H1 (cell line): ENCODE data around the gene SBNO2. TPM values are rescaled to one million over a fixed set of nuclear protein-coding genes. Genes with fewer than 3 reads are reported as not detected.

Source experiments
- ASH2L ChIP-seq: fragments of 200-600, 300-600 bp; sonication (generic); IDR thresholded peaks from one replicate; pipeline ENCODE4 v1.7.1; 2017; ENCODE audit warnings: low read length
- E2F6 ChIP-seq: IDR thresholded peaks from 2 replicates; pipeline ENCODE4 v1.6.1; 2012; ENCODE audit warnings: inconsistent platforms
- HDAC2 ChIP-seq, 2 experiments: fragments of 300-600 bp in 1 of 2; sonication (generic) in 1 of 2; IDR thresholded peaks; 2 replicates each; pipeline ENCODE4 v1.6.1; 2011 to 2012; ENCODE audit warnings: low read depth in 2 of 2, low read length in 2 of 2, mild to moderate bottlenecking in 2 of 2, moderate library complexity in 2 of 2, borderline replicate concordance in 1 of 2, inconsistent platforms in 1 of 2
- RAD21 ChIP-seq, 2 experiments: IDR thresholded peaks in 1 of 2; conservative IDR thresholded peaks in 1 of 2; 2 replicates each; pipeline ENCODE4 v1.6.1; 2011; ENCODE audit warnings: low read depth in 2 of 2, low read length in 2 of 2, improper control_type of control experiment in 1 of 2, inconsistent platforms in 1 of 2, mild to moderate bottlenecking in 1 of 2, moderate library complexity in 1 of 2
- RXRA ChIP-seq: IDR thresholded peaks from 2 replicates; pipeline ENCODE4 v1.6.1; 2011; ENCODE audit warnings: low read depth, mild to moderate bottlenecking, low read length, moderate library complexity; ENCODE audit not compliant: insufficient read depth
- YY1 ChIP-seq: IDR thresholded peaks from 2 replicates; pipeline ENCODE4 v1.6.1; 2011; ENCODE audit warnings: low read depth, mild to moderate bottlenecking, low read length
- ZNF274 ChIP-seq: IDR thresholded peaks from 2 replicates; pipeline ENCODE4 v1.7.0; 2012; ENCODE audit warnings: low read length, borderline replicate concordance; ENCODE audit errors: extremely low read depth
- polyA plus RNA-seq, 7 experiments: library from polyadenylated mRNA; depleted of rRNA in 3 of 7; stranded (reverse) in 5 of 7; unstranded in 2 of 7; fragments of >200 nt in 5 of 7; fragments of 200-250 nt in 2 of 7; gene quantifications; 1 replicate in 5 of 7; 2 replicates in 1 of 7; 4 replicates in 1 of 7; pipeline versions ENCODE4 v1.2.1 to v1.2.3, GENCODE V29; 2011 to 2013; ENCODE audit warnings: missing spikeins in 2 of 7, mixed read lengths in 2 of 7
- total RNA-seq: library from RNA; stranded (reverse); fragmentation: NEBNext Ultra II Directional; extraction: Animal tissue kit (Norgen Biotek cat#: 25700); gene quantifications from 2 replicates; pipeline ENCODE4 v1.2.1, GENCODE V29; 2021

SBNO2 gene
- total and polyA plus RNA-seq, 2 of the 8 experiments (the other 6 are each of a cell fraction or from before 2014, with no cell fraction given) = 12.2 to 31.4 TPM

- TF ChIP-seq ASH2L (no peak), HDAC2 (IDR thresholded peaks at IDR 0.05; ENCODE audit: borderline replicate concordance in 1 of 2, low read depth in 2 of 2, low read length in 2 of 2) (no peak), ZNF274 (no peak), RXRA (no peak), RAD21 (IDR thresholded peaks at IDR 0.05 in 1 of 2, conservative IDR thresholded peaks at IDR 0.05 in 1 of 2; ENCODE audit: low read depth in 2 of 2, low read length in 2 of 2) (no peak), E2F6 (no peak), YY1 (no peak)
Measured at GRCh38 chr19:1073063-1073955, 100.8 kb downstream of the SBNO2 start (continued).
